Measurements from ENCODE around the gene DDX42. TPM values are rescaled to one million over a fixed set of nuclear protein-coding genes. Genes with fewer than 3 reads are reported as not detected.

Gene DDX42
- total and polyA plus RNA-seq, 10 donors = 45.0 to 136 (median 116) TPM

DNA sequence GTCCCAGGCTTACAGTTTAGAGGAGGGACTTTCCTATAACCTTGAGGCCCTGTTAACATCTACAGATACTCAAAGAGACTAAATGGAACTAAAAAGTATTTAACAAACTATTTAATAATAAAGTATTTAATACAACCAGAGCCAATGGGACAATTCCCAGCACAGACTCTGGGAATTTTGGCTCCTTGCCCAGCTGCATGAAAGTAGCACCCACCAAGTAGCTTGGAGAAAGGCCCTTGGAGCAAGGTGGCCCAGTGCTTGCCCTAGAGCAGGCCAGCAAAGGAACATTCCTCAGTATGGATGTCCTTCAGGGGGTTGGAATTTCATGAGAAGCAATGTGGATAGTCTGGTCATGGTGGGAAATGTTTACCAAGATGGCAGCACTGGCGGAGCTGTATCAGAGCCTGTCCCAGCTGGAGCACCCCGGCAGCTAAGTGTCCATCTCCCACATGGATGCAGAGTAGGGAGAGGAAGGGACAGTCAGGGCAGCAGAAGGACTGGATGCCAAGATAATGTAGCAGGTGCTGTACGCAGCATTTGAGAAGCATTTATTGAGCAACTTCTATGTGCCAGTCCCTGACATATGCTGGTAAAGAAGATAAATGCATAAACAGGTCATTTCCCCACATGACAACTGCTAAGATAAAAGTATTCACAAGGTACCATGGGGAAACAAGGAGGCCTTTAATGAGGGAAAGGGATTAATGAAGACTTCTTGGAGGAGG lies 73.7 kb downstream of the DDX42 start:
- H3K27ac ChIP-seq = peak overlapping the region in 5 of 8 donors; percentile 9 to 77 (median 59)
- TF ChIP-seq POLR2A (IDR thresholded peaks at IDR 0.05) = no peak
- TF ChIP-seq POLR2AphosphoS5 (IDR thresholded peaks at IDR 0.05) = no peak
- TF ChIP-seq, protein P1, sequence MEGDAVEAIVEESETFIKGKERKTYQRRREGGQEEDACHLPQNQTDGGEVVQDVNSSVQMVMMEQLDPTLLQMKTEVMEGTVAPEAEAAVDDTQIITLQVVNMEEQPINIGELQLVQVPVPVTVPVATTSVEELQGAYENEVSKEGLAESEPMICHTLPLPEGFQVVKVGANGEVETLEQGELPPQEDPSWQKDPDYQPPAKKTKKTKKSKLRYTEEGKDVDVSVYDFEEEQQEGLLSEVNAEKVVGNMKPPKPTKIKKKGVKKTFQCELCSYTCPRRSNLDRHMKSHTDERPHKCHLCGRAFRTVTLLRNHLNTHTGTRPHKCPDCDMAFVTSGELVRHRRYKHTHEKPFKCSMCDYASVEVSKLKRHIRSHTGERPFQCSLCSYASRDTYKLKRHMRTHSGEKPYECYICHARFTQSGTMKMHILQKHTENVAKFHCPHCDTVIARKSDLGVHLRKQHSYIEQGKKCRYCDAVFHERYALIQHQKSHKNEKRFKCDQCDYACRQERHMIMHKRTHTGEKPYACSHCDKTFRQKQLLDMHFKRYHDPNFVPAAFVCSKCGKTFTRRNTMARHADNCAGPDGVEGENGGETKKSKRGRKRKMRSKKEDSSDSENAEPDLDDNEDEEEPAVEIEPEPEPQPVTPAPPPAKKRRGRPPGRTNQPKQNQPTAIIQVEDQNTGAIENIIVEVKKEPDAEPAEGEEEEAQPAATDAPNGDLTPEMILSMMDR (IDR thresholded peaks at IDR 0.05 in 8 of 11, conservative IDR thresholded peaks at IDR 0.05 in 3 of 11) = no peak
- no peaks in the 10 kb centered on the region for H3K36me3 ChIP-seq
- H3K4me3 ChIP-seq = peak overlapping the region in 1 of 8 donors; percentile 30
- peak; percentile 42 for DNase-seq
- intact Hi-C loops (cut with DNase I; ENCODE audit: low total_unique reads) = no loop called here
- WGBS, 5 donors = 67 to 90% (median 83%) methylated on average over 3 of the region's 3 CpGs
- H3K27me3 ChIP-seq (replicated peaks in 1 of 7) = peaks cover 0 to 4% (median 0%) of the 10 kb centered on the region in 7 donors
- peaks cover 10 to 44% (median 26%) of the 10 kb centered on the region in 6 donors for H3K4me1 ChIP-seq
- H3K9me3 ChIP-seq = peaks cover 0 to 5% (median 0%) of the 10 kb centered on the region in 8 donors

DNA sequence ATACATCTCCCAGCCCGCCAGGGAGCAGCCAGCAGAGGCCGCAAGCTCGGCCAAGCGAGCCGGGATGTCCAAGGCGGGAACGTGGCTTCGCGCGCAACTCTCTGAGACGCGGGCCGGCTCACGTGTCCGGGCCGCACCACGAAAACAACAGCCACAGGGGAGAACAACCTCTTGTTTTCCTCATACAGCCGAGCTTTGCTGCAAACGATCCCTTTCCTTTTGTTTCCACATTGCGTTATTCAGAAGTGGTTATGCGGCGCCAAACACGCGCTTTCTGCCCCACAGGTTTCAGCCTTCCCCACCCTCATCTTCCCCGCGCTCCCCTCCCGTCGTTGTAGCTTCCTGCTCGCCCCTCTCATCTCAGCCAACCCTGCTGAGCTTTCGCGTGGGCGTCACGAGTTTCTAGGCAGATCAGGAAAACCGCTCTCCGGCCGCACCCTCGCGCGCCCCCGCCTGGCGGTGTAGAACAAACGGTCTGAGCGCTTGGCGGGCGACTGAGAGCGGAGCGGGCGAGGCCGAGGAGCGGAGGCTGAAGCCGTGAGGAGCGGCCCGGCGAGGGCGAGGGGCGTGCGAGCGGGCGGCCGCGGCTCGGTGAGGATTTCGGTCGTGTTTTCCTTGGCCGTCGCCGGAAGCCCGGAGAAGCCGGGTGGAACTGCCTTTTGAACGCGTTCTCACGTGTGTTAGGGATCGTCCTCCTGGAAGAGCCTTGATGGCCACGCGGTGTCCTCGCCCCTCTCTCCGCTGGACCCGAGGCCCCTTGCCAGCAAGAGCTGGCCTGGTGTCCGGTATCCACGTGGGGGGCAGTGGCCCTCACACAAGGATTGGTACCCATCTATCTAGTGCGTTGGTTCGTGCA lies 75.1 kb downstream of the DDX42 start:
- Histone ChIP-seq H3K27ac (peak overlapping the region in 7 of 8 donors; percentile 44 to 77 (median 63)), H3K4me1 (peaks cover 6 to 33% (median 19%) of the 10 kb centered on the region in 6 donors), H3K9me3 (peaks cover 0 to 5% (median 0%) of the 10 kb centered on the region in 8 donors), H3K4me3 (peak overlapping the region in 6 of 8 donors; percentile 11 to 63 (median 24)), H3K36me3 (no peaks in the 10 kb centered on the region), H3K27me3 (replicated peaks in 1 of 7) (no peaks in the 10 kb centered on the region)
- intact Hi-C loops (cut with DNase I; ENCODE audit: low total_unique reads) = no loop called here
- peak; percentile 98 for DNase-seq
- WGBS, 5 donors = 10 to 25% (median 17%) methylated on average over 58 to 82 of the region's 82 CpGs
- TF ChIP-seq, protein P1 (IDR thresholded peaks at IDR 0.05 in 8 of 11, conservative IDR thresholded peaks at IDR 0.05 in 3 of 11) = peak; percentile 45 to 84 (median 75)
- TF ChIP-seq POLR2AphosphoS5 (IDR thresholded peaks at IDR 0.05) (peak; percentile 60 to 79 (median 63)), POLR2A (IDR thresholded peaks at IDR 0.05) (peak in 1 of 3 donors; percentile 12)

DNA sequence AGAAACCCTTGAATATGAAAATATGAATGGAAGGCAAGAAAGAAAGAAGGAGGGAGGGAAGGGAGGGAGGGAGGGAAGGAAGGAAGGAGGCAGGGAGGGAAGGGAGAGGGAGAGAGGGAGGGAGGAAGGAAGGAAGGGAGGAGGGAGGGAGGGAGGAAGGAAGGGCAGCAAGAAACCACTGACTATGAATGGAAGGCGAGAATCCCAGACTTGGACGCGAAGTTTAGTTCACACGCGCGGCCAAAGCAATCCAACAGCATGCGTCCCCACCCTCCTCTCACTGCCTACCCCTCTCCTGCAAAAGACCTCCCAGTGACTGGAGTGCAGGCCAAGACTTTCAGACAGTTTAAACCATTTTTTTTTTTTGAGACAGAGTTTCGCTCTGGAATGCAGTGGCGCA lies 76.4 kb downstream of the DDX42 start:
- Histone ChIP-seq H3K27me3 (replicated peaks in 1 of 7) (no peaks in the 10 kb centered on the region), H3K4me1 (peaks cover 4 to 23% (median 16%) of the 10 kb centered on the region in 6 donors), H3K27ac (no peak overlapping the region), H3K36me3 (no peaks in the 10 kb centered on the region), H3K4me3 (no peak overlapping the region), H3K9me3 (peaks cover 0 to 5% (median 0%) of the 10 kb centered on the region in 8 donors)
- TF ChIP-seq POLR2AphosphoS5 (IDR thresholded peaks at IDR 0.05) (no peak), POLR2A (IDR thresholded peaks at IDR 0.05) (no peak)
- TF ChIP-seq, protein P1 (IDR thresholded peaks at IDR 0.05 in 8 of 11, conservative IDR thresholded peaks at IDR 0.05 in 3 of 11) = no peak
- WGBS, 5 donors = 63 to 83% (median 77%) methylated on average over 8 to 9 of the region's 9 CpGs
- DNase-seq = peak; percentile 36
- intact Hi-C loops (cut with DNase I; ENCODE audit: low total_unique reads) = no loop called here

All from spleen (tissue), 11 donors.